T follicular helper cell (primary cell): Measurements from ENCODE around the gene KATNB1.

Experiments used
- DNase-seq: peaks from one replicate; pipeline ENCODE4 v3.0.0-alpha.2; 2020; ENCODE audit warnings: low read depth
- total RNA-seq, 2 experiments: gene quantifications; one replicate each; lab custom pipeline; 2026; lab: John Stamatoyannopoulos, UW

KATNB1 gene
- 43.3 to 44.6 reads per million in 2 experiments for total RNA-seq

DNA sequence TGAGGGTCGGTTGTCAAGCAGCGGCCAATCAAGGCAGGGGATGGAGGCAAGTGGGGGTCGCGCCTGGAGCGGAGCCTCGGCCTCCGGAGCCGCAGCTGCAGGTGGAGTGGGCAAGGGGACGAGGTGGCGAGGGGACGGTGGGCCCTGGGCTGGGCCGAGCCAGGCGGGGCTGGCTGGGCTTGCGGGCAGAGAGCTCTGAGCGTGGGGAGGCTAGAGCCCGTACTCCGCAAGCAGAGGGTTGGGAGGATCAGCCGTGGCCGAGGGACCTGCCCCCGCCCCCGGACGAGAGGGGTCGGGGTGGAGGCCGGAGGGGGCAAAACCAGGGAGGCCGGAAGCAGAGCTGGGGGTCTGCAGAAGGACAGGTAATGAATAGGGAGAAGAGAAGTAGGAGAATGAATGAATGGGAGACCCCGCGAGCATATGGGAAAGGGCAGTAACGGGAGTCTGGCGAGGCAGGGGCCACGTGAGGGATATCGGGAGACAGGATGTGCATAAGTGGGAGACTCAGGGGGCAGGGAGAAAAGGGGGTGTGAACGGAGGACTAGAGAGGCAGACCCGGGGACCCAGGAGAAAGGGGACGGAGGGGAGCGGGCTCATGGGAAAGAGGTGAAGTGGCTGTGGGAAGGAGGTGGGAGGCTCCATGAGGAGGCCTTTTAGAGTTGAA lies at the start of gene KATNB1:
TSS of gene KATNB1 (plus strand) at position 16 of the 664 bp plus-strand sequence. CDS start 1,474 bp downstream, outside the sequence.
- no peak for DNase-seq

DNA sequence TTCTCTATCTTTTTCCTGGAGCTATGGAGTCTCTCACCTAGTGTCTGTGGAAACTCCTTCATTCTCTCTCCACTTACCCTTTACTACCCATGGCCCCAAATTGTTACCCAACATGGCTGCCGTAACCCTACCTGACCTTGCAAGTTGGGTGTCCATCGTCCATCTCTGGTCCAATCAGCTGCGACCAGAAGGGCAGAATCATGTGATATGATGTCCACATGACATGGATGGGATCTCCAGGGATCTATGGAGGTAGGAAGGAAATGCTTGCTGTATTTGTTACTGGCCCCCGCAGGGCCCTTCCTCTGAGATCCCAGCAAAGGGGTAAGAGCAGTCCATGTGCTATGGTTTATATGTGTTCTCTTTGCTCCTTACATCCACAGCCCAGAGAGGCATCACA lies 49.0 kb upstream of the KATNB1 start:
- no peak for DNase-seq

- no peak for DNase-seq
Observed at GRCh38 chr16:57687363-57687929, 48.1 kb upstream of the KATNB1 start.

GRCh38 chr16:57688487-57688986 lies 47.0 kb upstream of the KATNB1 start:
- no peak for DNase-seq

DNA sequence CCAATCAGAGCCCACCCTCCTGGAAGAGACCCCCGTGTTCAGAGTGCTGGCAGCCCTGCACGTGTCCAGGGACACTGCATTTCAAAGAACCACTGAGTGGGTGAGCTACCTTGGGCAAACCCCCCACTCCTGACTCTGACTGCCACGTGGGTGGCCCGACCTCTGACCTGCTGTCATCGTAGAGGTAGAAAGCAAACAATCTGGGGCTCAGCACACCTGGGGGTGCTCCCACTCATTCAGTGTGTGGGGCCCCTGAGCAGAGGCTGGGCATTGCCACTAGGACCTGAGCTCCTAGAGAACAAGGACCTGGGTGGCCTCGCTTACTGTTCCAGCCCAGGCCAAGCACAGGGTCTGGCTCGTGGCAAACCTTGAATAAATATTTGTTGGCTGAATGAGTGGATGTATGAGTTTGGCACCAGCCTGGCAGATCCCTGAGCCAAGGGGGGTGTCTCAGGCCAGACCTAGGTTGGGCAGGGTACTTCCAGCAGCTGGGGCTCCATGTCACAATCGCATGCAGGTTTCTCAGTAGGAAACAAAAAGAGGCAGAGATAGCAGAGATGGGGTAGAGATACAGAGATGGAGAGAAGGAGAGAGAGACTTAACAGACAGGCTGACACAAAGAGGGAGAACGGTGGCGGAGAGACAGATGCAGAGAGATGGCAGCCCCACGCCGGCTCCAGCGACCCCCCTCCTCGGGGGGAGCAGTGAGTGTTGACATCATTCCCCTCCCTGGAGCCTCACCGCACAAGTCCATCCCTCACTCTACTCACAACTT lies 46.4 kb upstream of the KATNB1 start:
- no peak for DNase-seq

DNA sequence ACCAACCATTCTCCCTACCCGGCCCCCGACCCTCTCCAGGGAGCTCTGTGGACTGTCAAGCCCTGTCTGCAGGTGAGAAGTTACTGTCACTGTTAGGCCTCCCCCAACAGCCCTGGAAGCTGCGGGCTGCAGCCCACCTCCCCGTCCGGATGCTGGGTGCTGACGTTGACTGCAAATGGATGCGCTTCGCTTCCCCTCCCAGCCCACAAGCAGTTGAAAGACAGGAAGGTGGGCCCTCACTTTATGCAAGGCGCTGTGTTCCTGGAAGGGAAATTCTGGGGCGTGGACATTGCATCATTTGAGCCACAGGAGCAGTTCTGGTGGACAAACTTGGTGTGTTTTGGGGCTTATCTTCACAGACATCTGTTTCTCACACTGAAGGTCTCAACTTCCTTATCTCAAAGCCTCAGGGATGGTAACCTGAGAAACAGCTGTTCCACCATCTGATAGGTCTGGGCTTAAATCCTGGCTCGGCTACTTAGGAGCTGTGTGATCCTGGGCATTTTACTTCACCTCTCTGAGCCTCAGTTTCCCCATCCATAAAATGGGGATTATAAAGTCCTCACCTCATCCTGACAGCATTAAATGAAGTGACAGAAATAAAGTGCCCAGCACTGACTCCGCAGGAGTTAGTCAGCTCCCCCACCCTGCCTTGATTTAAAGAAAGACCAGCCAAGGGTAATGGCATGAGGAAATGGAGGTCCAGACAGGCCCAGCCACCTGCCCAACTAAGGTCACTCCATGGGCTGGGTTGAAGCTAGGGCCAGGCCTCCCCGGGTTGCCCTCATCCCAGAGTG lies 45.6 kb upstream of the KATNB1 start:
- no peak for DNase-seq

DNA sequence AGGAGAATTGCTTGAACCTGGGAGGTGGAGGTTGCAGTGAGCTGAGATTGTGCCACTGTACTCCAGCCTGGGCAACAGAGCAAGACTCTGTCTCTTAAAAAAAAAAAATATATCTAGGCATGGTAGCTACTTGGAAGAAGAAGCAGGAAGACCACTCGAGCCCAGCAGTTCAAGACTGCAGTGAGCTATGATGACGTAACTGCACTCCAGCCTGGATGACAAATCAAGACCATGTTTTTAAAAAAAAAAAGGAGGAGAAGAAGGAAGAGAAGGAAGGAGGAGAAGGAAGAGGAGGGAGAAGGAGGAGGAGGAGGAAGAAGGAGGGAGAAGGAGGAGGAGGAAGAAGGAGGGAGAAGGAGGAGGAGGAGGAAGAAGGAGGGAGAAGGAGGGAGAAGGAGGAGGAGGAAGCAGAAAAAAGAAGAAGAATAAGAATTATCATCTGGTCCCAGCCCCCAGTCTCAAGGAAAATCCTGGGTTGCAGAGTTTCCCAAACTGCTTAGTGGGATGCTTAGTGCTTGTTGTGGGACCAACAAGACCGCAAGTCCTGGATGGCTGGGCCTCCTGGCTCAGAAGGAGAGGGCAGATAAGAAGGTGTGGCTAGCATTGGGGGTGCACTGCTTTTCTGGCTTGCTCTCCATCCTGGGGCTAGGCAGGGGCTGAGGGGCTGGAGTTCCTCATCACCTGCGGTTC lies 44.6 kb upstream of the KATNB1 start:
- DNase-seq = no peak

DNA sequence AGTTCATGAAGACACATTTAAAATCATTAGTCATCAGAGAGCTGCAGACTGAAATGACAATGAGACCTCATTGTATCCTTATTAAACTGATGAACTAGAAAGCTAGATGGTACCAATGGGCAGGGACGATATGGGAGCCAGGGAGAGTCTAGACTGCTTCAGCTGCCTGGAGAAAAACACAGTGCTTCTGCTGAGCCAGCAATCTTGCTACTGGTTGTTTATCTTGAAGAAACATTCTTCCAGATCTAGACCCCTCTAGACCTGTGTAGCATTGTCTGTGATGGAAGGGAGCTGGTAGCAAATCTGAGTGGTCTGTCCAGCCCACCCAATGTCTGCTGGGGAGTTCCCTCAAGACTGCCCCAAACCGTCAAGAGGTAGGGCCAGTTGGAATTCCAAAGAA lies 42.9 kb upstream of the KATNB1 start:
- DNase-seq = no peak

- no peak for DNase-seq
Observed at GRCh38 chr16:57693550-57693949, 42.0 kb upstream of the KATNB1 start.

DNA sequence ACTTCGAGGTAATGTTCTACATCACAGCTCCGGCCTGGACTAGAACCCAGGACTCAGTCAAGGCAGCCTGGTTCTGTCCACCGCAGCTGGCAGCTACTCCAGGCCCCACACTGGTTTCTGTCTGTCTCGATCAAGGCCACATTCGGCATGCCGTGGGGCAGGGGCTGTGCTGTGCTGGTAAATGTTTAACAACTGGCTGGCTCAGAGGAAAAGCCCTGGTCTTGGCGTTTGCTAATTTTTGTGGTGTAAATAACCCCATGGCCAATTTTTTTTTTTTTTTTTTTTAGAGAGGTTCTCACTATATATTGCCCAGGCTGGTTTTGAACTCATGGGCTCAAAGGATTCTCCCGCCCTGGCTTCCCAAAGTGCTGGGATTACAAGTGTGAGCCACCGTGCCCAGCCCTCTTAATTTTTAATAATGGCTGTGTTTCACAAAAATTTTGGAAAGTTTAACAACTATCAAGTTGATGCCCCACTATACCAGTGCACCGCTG lies 41.3 kb upstream of the KATNB1 start:
- DNase-seq = no peak

- DNase-seq = no peak
Observed at GRCh38 chr16:57694725-57695679, 40.6 kb upstream of the KATNB1 start, which contains the start of gene DRC7. Gene DRC7 (plus strand): TSS chr16:57694806. CDS start chr16:57697950, 3,144 bp downstream.

DNA sequence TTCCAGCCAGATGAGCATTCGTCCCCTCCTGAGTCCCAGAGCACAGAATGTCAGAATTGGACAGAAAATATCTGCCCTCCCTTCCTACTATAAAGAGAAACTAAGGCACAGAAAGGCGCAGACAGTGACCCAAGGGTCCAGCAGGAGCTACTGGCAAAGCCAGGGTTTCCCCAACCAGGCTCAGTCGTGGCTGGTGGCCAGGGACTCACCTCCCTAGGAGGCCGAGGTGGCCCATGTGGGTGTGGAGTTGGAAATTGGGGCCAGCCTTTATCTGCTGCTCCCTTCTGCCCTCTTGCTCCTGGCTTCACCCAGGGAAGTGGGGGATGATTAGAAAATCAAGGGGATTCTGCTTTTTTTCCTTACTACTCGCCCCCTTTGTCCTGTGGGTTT lies 39.9 kb upstream of the KATNB1 start:
- no peak for DNase-seq

DNA sequence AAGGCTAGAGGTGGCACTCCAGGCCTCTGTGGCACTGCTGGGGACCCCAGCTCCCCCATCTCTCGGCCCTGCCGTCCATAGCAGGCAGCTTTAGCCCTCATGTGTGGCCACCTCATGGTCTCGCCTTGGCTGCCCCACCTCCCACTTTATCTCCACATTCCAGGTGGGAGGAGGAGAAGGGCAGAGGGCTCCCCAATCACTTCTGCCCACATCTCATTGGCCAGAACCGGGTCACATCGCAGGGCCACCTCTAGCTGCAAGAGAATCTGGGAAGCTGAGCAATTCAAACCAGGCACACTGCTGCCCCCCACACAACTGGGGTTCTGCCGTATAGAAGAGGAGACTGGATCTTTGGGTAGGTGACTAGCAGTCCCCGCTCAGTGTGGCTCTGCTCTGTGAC lies 39.3 kb upstream of the KATNB1 start:
- no peak for DNase-seq

GRCh38 chr16:57697896-57698537 lies 37.6 kb upstream of the KATNB1 start:
- no peak for DNase-seq

DNA sequence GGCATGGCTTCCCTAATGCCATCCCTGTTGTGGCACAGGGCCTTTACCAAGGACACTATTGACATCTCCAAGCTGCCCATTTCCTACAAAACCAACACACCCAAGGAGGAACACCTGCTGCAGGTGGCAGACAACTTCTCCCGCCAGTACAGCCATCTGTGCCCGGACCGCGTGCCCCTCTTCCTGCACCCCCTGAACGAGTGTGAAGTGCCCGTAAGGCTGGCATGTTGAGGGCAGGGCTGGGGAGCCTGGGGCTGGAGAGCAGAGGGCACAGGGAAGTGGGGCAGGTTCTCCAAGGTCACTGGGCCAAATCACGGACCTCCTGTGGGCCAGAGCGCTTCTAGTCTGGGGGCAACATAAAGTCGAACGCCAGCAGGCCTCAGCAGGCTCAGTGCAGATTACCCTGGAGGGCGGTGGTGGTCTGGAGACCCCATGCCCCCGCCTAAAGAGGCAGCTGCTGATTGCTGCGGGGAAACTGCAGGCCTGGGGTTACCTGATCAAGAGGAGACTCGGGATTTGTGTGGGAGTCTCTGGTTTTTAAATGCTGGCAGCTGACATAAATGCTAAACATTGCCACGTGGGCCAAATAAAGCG lies 36.7 kb upstream of the KATNB1 start:
- DNase-seq = no peak

DNA sequence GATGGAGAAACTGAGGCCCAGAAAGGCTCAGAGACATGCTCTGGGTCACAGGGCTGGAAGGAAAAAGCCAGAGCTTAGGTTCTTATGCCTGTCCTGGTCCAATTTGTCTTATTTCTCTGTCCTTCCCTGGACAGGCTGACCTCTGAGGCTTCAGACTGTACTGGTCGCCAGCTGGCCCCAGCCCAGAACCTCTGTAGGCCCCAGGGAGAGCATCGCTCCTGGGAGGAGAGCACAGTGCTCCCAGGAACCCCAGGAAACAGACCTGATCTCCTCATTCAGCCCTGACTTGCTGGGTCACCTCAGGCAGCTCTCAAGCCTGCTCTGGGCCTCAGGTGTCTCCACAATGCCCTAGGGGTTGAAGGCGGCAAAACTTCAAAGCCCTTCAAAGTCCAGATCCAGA lies 36.1 kb upstream of the KATNB1 start:
- DNase-seq = no peak

- DNase-seq = no peak
Observed at GRCh38 chr16:57699899-57700298, 35.7 kb upstream of the KATNB1 start.

DNA sequence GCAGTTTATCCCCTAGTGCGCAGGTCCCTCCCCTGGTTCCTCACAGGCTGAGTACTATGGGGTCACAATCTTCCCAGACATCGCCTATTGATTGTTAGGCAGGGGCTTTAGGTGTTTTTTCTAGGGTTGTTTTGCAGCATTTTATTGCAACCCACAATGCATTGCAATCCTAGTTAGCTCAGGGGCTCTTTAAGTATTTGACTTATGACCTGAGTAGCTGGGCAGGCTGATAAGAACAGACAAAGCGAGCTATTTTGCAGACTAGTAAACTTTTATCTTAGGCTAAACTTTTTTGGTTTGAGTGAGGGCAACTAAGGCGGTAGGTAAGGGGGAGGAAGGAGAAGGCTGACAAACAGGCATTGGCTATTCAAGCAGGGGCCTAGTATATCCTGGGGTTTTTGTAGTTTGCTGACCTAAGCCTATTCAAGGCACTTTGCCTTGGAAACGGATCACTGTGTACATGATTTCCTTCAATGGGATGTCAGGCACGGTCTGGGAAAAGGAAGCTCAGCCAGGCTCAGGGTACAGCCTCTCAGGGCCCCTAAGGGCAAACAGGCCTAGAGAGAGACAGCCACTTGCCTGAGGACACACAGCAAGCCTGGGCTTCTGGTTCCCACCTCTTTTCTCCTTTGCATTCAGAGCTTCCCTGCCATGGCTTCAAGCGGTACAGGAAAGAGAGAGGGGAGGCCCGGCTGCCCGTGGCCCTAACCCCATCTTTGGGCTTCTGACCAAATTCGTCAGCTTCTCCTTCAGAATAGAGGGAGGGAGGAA lies 34.6 kb upstream of the KATNB1 start:
- no peak for DNase-seq
